Measurements from ENCODE around the gene MIR17HG.

Gene MIR17HG

DNA sequence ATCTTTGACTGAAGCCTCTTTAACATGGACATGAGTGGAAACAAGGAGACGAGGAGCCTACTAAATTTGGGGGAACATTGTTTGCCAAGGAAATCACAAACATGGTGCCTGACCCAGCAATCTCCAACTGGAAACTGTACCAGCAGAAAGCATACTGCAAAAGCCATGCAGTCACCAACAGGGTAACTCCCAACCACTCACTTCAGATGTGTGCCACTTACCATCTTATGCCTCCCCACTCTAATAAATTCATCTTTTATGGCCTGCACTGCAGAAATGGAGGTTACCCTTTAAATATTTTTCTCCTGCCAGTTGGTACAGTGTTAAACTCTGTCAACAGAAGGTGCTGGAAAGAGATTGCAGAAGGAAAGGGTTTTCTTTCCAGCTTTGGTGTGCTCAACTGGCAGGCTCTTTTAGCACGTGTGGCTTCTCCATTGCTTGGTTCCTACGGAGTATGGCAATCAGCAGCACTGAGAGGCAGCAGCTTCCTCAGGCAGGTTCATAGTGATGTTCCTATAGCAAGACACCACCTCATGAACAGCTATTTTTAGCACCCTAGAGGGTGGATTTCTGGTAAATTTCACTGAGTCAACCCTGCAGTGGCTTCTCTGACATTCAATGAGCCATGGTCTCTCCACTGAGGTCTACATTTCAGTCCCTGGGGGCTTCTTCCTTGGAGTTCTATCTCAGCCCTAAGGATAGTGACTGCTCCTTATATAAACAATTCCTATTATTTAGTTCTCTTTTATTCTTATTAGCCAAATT, 21.4 kb downstream of the MIR17HG start:
- DNase-seq (ENCODE audit: low read depth in 2 of 2): no peak

DNA sequence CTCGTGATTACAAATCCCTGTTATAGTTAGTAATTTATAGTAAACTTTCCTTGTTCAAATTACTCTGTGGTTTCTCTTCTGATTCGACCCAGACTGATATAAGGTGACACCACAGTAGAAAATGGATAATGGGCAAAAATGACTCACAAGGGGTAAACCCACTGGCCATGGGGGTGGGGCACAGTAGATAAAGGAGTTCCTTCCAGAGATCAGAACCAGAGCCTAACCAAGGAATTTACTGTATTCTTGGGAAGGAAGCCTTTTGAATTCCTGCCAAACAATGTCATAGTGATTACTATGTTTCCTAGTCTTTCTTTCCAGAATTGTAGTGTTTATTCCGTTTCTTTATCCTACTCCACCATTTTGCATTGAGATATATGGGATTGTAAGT, 21.9 kb downstream of the MIR17HG start:
- DNase-seq (ENCODE audit: low read depth in 2 of 2): no peak

DNA sequence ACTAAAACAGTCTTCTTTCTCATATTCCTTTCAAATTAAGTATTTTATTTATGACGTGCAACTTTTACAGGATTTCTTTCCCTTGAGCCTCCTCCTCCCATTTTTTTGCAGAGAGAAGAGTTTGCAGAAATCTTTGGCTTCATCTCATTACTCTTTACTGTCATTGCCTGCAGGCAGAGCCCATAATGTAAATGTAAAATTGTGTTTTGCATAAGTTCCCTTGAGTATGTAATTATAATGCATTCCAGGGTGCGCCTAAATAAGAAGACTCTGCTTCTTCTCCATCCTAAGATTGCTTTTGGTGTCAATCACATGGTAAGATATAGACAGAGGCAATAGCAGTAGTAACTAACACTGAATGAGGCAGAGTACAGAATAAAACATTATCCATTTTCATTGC, 23.0 kb downstream of the MIR17HG start:
- no peak for DNase-seq (ENCODE audit: low read depth in 2 of 2)

DNA sequence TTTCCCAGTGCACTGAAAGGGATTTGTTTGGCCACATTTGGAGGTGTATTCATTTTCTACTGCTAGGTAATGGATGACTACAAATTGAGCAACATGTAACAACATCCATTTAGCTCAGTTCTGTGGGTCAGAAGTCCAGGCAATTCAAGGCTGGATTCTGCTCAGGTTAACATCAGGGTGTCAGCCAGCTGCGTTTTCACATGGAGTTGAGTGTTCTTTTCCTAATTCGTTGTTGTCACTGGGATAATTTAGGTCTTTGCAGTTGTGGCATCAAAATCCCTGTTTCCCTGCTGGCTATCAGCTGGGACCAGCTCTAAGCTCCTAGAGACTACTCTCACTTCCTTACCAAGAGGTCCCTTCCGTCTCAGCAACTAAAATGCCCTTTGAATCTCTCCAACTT, 25.4 kb downstream of the MIR17HG start:
- no peak for DNase-seq (ENCODE audit: low read depth in 2 of 2)

DNA sequence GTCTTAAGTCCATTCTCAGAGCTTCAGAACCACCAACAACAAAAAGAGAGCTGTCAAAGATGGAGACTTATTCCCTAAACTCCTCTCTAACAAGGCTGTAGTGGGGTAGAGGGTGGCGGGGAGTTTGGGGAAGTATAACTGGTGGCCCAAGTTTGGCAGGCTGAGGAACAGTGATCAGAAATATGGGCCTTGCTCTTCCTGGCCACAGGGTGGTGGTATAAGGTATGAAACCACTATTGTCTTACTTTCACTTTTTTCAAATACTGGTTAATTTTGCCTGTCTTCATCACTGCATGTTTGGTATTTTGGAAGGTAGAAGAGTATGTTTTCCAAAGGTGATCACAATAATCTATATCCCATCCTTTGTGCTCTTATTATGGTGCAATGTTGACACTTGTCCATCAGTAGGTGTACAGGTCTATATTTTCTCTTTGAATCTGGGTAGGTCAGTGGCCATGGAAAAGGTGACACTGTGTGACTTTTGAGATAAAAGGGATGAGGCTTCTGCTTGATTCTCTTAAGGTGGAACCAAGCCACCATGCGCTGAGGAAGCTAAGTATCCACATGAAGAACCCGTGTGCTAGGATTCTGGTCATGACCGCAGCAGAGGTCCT, 27.7 kb downstream of the MIR17HG start:
- DNase-seq (ENCODE audit: low read depth in 2 of 2): no peak

DNA sequence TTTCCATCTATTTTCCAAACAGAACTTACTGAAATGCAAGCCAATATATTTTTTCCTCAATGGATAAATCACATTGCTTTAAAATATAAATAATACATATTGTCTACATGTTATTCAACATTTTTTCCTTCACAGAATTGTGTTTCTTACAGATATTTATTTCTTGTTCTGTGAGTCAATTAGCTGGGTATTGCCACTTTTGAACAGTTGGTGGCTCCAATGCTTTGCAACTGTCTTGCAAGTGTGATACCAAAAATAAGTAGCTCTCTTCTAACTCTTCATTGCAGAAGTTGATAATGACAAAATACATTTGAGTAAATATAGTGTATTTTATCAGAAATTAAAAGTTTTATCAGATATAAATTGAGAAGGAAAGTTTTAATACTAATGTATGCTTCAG, 33.9 kb downstream of the MIR17HG start:
- no peak for DNase-seq (ENCODE audit: low read depth in 2 of 2)

DNA sequence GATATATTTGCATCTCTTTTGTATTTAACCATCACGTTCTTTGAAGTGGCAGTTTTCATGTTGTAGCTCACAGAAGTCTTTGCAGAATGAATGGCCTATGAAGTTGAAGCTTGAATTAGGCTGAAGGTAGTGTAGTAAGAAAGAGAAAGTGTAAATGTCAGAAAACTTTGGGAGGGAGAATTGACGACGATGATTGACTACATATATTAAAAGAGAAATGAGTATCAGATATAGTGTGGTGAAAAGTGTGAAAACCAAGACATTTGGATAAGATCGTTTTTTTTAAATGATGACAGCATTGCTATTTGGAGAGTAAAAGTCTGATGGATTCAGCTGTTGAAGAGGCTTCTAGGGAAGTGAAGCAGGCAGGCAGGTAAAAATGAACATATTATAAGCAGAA, 36.3 kb downstream of the MIR17HG start:
- DNase-seq (ENCODE audit: low read depth in 2 of 2): no peak

DNA sequence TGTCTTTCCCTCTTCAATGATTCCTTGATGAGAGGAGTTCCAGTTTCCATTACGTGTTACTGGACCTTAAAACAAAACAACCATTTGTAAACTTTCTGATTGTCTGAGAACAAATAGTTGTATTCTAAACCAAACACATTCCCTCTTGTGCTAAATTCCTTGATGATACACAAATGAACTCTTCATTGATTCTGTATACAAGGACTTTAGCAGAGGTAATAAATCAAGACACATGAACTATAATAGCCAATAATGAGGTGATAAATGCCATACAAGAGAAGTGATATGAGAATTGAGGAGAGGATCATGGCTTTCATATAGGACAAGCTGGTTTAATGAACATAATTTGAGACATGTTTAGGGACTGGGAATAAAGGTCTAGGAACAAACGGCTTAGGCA, 37.4 kb downstream of the MIR17HG start:
- no peak for DNase-seq (ENCODE audit: low read depth in 2 of 2)

DNA sequence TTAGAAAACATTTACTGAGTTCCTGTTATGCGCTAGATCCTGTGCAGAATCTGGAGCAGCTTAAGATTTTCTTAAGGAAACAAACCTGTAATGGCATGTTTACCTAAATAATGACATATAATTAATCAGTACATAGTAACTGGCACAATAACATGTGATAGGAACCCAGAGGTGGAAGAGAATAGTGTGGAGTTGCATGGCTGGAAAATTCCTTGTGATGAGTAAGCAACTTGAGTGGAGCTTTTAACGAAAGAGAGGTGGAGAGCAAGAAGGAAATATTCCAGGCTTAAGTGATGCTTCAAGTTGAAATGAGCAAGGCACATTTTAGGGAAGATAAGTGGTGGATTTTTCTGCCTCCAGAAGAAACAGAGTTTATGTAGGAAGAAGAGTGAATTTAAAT, 41.7 kb downstream of the MIR17HG start:
- no peak for DNase-seq (ENCODE audit: low read depth in 2 of 2)

DNA sequence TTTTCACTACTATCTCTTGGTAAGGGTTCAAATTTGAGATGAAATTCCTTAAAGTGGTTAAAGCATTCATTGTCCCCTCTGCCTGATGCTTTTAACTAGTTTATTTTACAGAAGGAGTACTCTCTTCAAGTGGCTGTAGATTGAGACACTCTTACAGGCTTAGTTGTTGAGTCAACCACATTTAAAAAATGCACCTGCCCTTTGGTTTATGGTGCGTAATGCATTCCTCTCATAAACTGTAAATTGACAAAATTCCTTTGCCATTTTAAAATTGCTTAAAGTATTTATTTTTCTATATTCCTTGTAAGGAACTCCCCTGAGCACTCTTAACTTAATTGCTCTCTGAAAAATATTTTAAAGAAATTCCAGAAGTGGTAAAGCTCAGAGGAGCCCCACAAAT, 50.1 kb downstream of the MIR17HG start:
- no peak for DNase-seq (ENCODE audit: low read depth in 2 of 2)

DNA sequence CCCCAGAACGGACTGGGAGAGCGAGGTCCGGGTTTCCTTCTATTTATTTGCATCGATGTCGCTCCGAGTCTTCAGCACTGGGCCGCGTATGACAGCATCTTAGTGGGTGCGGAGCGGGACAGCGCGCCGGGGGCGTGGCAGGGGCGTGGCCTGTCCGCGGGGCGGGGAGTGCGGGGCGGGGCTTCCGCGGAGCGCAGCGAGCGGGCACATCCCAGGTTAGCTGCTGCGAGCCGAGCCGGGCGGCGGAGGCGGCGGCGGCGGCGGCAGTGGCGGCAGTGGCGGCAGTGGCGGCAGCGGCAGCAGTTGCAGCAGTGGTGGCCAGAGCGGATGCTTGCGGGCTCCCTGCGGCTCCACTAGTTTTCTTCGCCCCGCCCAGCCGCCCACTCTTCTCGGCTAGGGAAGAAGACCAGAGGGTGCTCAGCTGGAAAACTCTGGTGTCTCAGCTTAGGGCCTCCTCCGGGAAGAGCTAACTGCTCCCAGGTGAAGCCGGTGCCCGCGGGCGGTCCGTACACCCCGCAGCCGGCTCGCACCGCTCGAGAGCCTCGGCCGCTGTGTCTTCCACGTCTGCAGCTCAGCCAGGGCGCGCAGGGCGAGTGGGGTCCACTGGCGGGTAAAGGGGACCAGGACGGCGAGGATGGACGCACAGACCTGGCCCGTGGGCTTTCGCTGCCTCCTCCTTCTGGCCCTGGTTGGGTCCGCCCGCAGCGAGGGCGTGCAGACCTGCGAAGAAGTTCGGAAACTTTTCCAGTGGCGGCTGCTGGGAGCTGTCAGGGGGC, 51.1 kb downstream of the MIR17HG start, which contains the start of gene GPC5:
GPC5 (plus strand) TSS at position 209 of the 776 bp plus-strand sequence.
- DNase-seq (ENCODE audit: low read depth in 2 of 2): peak; percentile 69 to 81

DNA sequence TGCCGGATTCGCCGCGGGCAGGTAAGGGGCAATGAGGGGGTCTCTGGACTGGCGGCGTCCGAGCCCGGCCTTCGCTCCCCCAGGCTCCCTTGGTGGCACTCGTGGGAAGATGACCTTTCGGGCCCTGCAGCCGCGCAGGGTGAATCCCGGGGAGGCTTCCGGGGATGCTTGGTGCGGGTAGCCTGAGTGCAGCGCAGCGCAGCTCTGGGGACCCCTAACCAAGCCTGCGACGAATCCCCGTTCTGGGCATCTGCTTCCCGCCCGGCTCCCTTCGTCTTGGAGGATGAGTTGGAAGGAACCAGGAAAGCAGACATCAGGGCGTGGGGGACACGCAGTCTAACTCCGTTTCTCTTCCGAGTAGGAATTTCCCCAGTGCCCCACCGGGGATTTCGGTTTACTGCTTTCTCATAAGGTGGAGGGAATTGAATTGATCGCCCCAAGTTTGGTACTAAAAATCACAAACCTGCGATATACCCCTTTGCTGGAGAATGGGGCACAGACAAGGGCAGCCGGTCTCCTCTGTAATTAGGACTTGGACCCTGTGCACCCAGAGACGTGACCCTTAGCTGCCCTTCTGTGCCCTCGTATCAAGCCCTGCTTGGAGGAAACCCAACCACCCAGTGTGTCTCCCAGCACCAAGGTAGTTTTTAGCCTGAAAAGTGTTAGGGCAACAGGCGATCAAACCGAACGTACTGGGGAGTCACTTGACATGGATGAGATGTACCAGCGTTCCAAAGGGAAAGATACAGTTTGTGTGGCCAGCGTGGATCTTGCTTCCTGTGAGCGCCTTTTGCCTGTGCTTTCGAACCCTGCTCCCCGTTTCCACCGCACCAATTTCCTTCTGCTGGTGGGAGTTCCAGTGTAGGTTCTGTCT, 51.9 kb downstream of the MIR17HG start:
- DNase-seq (ENCODE audit: low read depth in 2 of 2): no peak

DNA sequence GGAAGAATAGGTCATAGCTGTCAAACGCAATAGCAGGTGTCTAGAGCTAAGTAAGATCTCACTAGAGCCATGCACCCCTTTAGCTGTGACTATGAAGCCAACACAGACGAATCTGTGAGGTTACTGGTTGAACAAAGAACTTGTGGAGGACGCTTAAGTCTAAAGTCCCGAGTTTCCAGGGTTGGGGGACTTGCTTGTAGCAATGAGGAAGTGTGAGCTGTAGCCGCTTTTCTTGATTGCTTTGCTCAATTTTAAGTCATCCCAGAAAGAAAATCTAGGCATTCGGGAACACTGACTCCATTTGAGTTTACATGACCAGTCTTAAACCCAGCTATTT, 52.5 kb downstream of the MIR17HG start:
- DNase-seq (ENCODE audit: low read depth in 2 of 2): no peak

DNA sequence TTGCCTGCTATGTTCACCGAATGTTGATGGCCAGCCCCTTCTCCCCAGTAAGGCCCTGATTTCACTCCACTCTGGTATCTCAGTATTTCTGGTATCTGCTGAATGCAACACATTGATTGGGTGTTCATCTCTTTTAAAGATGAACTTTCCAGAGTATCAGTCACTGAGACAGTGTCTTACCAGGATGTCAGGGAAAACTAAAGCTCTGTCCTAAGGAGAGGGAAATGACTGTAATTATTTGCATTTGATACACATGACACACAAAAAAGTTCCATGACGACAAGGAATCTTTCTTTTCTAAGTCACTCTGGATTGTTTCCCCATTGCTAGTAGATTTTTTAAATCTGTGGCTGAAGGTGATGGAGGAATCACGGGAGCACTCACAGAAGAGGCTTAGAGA, 53.2 kb downstream of the MIR17HG start:
- no peak for DNase-seq (ENCODE audit: low read depth in 2 of 2)

DNA sequence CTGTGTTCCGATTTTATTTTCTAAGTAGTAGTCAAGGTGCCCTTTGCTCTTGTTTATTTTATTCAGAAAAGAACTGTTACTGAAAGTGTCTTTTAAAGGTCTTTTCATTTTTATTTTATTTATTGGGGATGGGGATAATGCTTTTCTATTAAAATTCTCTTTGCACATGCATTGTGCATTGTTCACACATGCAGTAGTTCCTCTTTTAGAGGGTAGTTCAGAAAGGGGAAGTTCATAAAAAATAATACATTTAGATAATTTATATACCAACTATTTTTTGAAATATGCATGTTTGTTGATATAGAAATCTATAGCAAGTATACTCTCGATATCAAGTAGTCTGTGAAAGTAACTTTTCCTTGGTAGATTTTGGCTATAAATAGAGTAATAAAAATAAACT, 54.4 kb downstream of the MIR17HG start:
- DNase-seq (ENCODE audit: low read depth in 2 of 2): no peak
